ENCODE measurements around the gene AKAP6.

AKAP6 gene

GRCh38 chr14:32474478-32475195 lies 145.5 kb downstream of the AKAP6 start:
- no peak for DNase-seq (ENCODE audit: low read depth in 2 of 3, low spot score in 1 of 3)

DNA sequence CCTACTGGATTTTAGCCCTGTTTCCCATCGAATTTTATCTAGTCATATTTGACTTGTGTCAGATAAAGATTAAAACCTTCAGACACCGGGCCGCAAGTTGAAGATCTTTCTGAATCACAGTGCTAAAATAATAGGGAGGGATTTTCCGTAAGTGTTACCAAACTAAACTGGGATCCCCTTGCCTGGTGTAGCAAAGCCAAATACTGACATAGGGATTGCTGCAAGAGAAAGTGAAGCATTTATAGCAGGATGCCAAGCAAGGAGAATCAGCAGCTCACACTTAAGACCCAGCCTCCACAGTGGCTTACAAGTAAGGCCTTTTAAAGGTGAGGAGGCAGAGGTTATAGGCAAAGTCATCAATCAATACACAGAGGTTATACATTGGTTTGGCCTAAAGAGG lies 147.4 kb downstream of the AKAP6 start:
- no peak for DNase-seq (ENCODE audit: low read depth in 2 of 3, low spot score in 1 of 3)

DNA sequence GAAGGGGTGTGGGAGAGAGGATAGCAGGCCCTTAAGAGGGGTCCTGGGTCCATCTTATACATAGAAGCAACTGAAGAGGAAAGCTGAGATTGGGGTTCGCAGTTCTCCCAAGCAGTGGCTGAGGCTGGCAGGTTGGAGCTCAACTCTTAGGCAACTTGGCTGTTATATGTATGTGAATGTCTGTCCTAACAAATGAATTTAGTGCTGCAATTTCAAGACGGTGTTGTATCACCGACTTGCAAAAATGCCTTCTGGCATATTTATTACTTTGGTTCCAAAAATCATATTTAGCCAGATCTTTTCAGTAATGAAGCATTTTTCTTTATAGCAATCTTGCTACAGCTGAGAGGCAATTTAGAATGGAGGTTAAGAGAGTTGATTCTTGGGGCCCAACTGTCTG lies 148.3 kb downstream of the AKAP6 start:
- DNase-seq (ENCODE audit: low read depth in 2 of 3, low spot score in 1 of 3): no peak

DNA sequence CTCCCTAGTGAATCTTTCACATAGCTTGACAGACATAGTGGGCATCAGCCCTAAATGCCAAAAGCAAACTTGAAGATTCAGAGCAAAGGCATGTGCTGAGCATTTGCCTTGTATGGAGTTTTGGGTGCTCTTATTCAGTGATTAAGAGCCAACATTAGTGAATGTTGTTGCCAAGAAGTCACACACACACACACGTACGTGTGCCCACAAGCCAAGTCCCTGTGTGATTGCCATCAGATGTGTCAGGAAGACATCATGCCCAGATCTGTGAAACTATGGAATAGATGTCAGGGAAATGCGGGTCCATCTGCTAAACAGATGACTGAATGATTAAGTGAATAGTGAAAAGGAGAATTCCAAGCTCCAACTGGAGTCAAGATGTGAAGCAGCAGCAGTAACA lies 149.0 kb downstream of the AKAP6 start:
- no peak for DNase-seq (ENCODE audit: low read depth in 2 of 3, low spot score in 1 of 3)

DNA sequence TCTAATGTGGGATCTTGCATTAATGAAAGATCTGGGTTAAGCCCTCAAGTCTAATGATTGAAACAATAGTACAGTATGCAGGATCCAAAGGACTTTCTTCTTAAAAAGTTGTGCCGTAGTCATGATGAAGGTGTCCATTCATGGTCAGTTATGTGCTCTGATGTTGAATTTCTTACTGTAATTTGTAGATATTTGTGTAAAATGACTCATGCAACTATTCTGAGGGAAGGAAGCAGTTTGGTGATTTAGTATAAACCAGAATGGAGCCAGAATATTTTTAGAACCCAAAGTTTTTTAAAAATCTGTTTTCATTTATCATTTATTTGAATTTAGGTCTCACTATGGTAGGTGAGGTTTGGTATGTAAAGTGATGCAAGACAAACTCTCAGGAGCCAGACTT lies 151.2 kb downstream of the AKAP6 start:
- DNase-seq (ENCODE audit: low read depth in 2 of 3, low spot score in 1 of 3): no peak

GRCh38 chr14:32481707-32482106 lies 152.6 kb downstream of the AKAP6 start:
- no peak for DNase-seq (ENCODE audit: low read depth in 2 of 3, low spot score in 1 of 3)

- DNase-seq (ENCODE audit: low read depth in 2 of 3, low spot score in 1 of 3): no peak
Measured at GRCh38 chr14:32491416-32492016, 162.4 kb downstream of the AKAP6 start.

- DNase-seq (ENCODE audit: low read depth in 2 of 3, low spot score in 1 of 3): no peak
Measured at GRCh38 chr14:32492457-32492856, 163.4 kb downstream of the AKAP6 start.

GRCh38 chr14:32494609-32495434 lies 165.7 kb downstream of the AKAP6 start:
- DNase-seq (ENCODE audit: low read depth in 2 of 3, low spot score in 1 of 3): no peak

GRCh38 chr14:32495435-32495734 lies 166.3 kb downstream of the AKAP6 start:
- no peak for DNase-seq (ENCODE audit: low read depth in 2 of 3, low spot score in 1 of 3)

DNA sequence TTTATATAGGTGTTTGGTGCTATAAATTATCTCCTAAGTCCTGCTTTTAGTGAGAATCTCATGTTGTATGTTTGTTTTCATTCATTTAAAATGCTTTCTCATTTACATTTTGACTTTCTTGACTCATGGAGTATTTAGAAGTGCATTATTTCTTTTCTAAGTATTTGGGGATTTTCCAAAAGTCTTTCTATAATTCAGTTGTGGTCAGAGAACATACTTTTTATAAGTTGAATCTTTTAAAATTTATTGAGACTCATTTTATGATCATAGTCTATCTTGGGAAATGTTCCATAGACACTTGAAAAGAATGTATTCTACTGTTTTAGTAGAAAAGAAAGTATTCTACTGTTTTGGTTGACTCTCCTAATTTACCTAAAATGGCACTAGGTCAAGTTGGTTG lies 168.2 kb downstream of the AKAP6 start:
- no peak for DNase-seq (ENCODE audit: low read depth in 2 of 3, low spot score in 1 of 3)

GRCh38 chr14:32507029-32507984 lies 178.2 kb downstream of the AKAP6 start:
- DNase-seq (ENCODE audit: low read depth in 2 of 3, low spot score in 1 of 3): no peak

DNA sequence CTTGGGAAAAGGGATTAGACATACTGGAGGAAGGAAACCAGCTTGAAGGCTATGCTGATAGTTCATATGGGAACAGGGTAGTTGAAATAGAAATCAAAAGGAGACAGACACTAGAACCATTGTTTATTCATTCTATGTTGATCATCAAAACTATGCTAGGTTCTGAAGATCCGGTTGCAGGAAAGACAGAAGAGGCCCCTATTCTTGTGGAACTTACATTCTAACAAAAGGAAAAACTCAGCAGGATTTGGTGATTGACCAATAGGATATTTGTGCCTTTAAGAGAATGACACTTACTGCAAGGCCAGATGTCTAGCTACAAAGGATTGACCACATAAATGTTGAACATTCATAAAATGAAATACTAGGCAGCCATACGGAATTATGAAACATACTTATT lies 179.2 kb downstream of the AKAP6 start:
- no peak for DNase-seq (ENCODE audit: low read depth in 2 of 3, low spot score in 1 of 3)

DNA sequence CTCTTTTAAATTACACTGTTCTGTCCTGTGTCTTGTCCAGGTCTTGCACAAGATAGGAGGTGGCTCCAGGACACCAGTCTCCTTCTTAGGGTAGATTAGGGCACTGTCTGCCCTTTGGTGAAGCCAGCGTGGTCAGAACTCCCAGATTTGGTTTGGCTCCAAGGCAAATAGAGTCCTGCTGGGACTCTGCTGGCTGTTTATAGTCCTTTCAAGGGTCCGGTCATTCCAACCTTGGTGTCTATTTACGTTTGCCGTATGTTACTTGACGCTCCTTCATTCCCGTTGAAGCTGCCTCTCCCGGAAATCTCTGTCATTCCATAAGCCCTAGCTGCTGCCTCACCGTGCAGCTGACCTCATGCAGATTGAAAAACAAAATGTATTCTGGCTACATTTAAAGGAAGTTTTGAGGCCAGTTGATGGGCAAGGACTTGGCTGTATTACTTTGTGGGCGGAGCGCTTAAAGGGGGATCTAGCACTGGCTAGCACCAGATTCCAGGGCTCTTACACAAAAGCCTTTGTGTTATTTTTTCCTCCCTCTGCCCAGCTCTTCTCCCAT lies 180.6 kb downstream of the AKAP6 start:
- DNase-seq (ENCODE audit: low read depth in 2 of 3, low spot score in 1 of 3): no peak

GRCh38 chr14:32510815-32511214 lies 181.7 kb downstream of the AKAP6 start:
- DNase-seq (ENCODE audit: low read depth in 2 of 3, low spot score in 1 of 3): no peak

DNA sequence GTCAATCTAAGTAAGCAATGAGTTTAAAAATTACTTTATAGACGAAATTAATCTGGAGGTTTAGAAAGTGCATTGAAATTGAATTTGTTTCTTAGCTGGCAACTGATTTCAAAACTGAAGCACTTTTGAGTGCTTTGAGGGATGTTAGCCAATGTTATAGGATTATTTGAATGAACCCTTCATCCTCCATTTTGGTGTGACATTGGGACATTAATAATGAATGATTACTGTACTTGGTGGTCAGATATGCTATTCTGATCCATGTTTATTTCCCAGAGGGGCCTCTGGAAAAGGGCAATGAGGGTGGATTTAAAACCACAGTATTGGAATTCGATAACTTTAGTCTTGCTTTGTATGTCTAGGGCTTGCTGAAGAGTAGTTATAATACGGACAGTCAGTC lies 183.2 kb downstream of the AKAP6 start:
- no peak for DNase-seq (ENCODE audit: low read depth in 2 of 3, low spot score in 1 of 3)

DNA sequence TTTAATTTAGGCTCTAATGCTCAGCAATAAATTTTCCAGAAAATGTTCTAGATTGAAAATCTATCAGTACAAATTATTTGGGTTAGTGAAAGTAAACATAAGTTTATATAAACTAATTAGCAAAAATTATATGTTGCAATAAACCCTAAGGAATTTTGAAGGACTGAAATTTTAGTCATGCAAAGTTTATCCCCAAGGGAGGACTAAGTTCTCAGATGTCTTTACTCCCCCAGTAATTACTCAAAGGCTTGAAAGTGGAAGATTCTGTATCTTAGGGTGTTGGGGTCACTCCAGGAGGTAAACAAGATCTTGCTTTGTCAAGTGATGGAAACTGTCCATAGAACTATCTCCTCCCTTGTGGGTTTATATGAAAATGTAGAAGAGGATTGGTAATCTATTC lies 183.7 kb downstream of the AKAP6 start:
- DNase-seq (ENCODE audit: low read depth in 2 of 3, low spot score in 1 of 3): no peak

DNA sequence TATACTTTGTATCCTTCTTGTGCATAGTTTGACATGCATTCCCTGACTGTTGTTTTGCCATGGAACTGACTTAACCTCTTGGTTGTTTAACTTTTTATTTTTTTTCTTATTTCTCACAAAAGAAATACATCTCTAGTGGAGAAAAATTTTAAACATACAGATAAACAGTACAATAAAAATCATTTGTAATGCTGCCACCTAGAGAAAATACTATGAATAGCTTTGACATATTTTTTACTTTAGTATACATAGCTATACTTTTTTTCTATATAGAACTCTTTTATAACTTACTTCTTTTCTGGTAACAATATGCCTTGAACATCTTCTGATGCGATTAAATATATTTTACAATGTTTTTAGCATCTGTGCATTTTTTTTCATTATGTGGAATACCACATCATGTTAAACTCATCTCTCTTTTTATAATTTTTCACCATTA lies 184.5 kb downstream of the AKAP6 start:
- no peak for DNase-seq (ENCODE audit: low read depth in 2 of 3, low spot score in 1 of 3)

- no peak for DNase-seq (ENCODE audit: low read depth in 2 of 3, low spot score in 1 of 3)
Measured at GRCh38 chr14:32514236-32514635, 185.1 kb downstream of the AKAP6 start.

GRCh38 chr14:32514681-32515080 lies 185.6 kb downstream of the AKAP6 start:
- no peak for DNase-seq (ENCODE audit: low read depth in 2 of 3, low spot score in 1 of 3)

Measured in stimulated activated CD4-positive, alpha-beta T cell treated with anti-CD3 and anti-CD28 coated beads, Interleukin-12 subunit alpha, Interleukin-12 subunit beta, amount 100 ng/mL, for 48 hours (primary cell).